HUES48 (cell line): Measurements from ENCODE around the gene CCDC33.
A peak's percentile ranks its signal among the peaks of the same experiment; 100 is the strongest.
"Not testable (repeated sequence)": the region's sequence is repeated elsewhere in the genome, so short reads cannot be mapped to it uniquely, and the experiment has no call there.

Experiments
- H3K27ac ChIP-seq: one replicate; pipeline ENCODE4 v1.7.0; 2013; ENCODE audit warnings: low read depth, low read length, inconsistent platforms
- H3K27me3 ChIP-seq: 2 replicates; pipeline ENCODE4 v1.6.1; 2013; ENCODE audit warnings: mild to moderate bottlenecking, low read length; ENCODE audit not compliant: control insufficient read depth, insufficient read depth
- H3K36me3 ChIP-seq: 2 replicates; pipeline ENCODE4 v1.6.1; 2013; ENCODE audit warnings: low read length; ENCODE audit not compliant: control insufficient read depth, insufficient read depth
- H3K4me1 ChIP-seq: 2 replicates; pipeline ENCODE4 v1.6.1; 2013; ENCODE audit warnings: mild to moderate bottlenecking, low read length; ENCODE audit not compliant: control insufficient read depth, insufficient read depth
- H3K4me3 ChIP-seq: 2 replicates; pipeline ENCODE4 v1.5.1; 2013; ENCODE audit warnings: mild to moderate bottlenecking, low read depth, low read length
- H3K9ac ChIP-seq: 2 replicates; pipeline ENCODE4 v1.6.1; 2013; ENCODE audit warnings: mild to moderate bottlenecking, low read depth, low read length, moderate library complexity
- H3K9me3 ChIP-seq: 2 replicates; pipeline ENCODE4 v1.6.1; 2013; ENCODE audit warnings: low read length; ENCODE audit not compliant: control insufficient read depth, insufficient read depth

Gene CCDC33

DNA sequence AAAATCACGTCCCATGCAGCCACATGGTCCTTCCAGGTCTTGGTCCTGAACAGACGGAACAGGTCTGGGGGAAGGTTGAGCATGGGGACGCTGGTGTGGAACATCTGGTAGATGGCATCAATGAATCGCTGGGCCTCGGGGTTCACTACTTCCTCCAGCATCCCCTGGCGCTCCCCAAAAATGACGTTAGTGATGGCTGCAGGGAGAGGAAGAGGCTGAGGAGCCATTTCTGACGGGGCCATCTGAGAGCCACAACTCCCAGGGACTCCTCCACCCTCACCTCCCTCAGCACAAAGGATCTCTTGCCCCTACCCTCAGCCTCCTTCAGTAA, 107.6 kb downstream of the CCDC33 start:
- H3K36me3 ChIP-seq: no peaks in the 10 kb centered on the region
- H3K27ac ChIP-seq: no peak overlapping the region
- H3K4me3 ChIP-seq: no peak overlapping the region
- no peaks in the 10 kb centered on the region for H3K4me1 ChIP-seq
- no peaks in the 10 kb centered on the region for H3K9me3 ChIP-seq
- no peaks in the 10 kb centered on the region for H3K27me3 ChIP-seq
- no peak overlapping the region for H3K9ac ChIP-seq

DNA sequence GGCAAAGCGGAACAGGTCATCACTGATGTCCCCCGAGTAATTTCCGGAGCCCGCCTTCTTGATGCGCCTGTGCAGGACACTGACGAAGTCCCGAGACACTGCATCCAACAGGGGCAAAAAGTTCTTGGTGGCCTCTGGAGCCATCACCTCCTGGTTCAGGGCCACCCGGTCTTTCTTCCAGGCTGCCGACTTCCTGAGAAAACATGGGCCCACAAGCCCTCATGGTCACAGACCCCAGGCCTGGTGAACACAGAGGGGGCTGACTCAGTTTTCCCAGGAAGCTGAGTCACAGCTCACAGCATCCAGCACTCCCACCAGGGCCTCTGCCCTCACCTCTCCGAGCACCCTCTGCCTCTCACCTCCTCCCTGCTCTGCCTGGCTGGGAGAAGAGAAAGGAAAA, 108.9 kb downstream of the CCDC33 start:
- H3K9me3 ChIP-seq: no peaks in the 10 kb centered on the region
- no peak overlapping the region for H3K9ac ChIP-seq
- H3K27ac ChIP-seq: no peak overlapping the region
- no peak overlapping the region for H3K4me3 ChIP-seq
- no peaks in the 10 kb centered on the region for H3K36me3 ChIP-seq
- no peaks in the 10 kb centered on the region for H3K27me3 ChIP-seq
- no peaks in the 10 kb centered on the region for H3K4me1 ChIP-seq

DNA sequence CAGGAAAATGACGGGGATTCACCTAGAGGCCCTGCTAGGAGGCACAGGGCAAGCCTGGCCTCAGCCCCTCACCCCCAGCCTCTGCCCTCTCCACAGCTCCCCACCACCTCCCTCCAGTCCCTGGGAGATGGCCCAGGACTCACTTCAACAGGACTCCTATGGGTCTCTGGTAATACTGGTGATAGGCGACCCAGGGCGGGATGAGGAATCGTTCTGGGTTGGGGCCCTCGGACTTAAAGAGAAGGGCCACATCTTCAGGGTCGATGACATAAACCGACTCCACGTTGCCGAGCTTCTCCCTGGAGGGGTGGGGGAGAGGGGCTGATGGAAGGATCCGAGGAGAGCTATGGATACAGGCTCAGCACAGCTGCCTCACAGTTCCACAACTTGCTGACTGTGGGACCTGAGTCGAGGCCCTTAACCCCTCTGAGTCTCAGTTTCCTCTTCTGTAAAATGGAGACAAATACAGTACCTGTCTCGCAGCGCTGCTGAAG, 111.7 kb downstream of the CCDC33 start:
- Histone ChIP-seq H3K4me3 (no peak overlapping the region), H3K36me3 (no peaks in the 10 kb centered on the region), H3K4me1 (peaks cover 15% of the 10 kb centered on the region; the same call in 1 of the 2 replicates), H3K27ac (no peak overlapping the region), H3K27me3 (no peaks in the 10 kb centered on the region), H3K9me3 (no peaks in the 10 kb centered on the region; the same call in 1 of the 2 replicates), H3K9ac (no peak overlapping the region)

DNA sequence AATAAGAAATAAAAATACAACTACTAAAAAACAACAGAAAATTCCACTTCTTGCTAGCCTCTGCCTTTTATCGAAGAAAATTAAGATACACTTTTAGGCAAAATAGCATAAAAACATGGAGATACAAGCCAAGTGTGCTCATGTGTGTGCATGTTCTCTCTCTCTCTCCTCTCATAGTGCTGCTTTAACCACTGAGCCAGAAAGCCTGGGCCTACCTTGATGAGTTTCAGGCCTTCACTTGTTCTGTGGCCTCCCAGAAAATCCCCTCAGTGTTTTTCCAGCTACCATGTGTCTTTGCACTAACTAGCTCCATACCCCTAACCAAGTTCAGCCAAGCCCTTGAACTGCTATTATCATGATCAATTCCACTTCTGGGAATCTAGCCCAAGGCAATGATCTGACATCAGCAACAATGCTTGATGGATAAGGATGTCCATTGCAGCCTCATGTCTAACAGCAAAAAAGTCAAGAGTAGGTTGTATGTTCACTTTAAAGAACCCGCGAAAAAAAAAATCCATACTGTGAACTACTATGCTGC, 113.2 kb downstream of the CCDC33 start:
- Histone ChIP-seq H3K27ac (no peak overlapping the region), H3K4me1 (peaks cover 15% of the 10 kb centered on the region; the same call in 1 of the 2 replicates), H3K36me3 (no peaks in the 10 kb centered on the region)

DNA sequence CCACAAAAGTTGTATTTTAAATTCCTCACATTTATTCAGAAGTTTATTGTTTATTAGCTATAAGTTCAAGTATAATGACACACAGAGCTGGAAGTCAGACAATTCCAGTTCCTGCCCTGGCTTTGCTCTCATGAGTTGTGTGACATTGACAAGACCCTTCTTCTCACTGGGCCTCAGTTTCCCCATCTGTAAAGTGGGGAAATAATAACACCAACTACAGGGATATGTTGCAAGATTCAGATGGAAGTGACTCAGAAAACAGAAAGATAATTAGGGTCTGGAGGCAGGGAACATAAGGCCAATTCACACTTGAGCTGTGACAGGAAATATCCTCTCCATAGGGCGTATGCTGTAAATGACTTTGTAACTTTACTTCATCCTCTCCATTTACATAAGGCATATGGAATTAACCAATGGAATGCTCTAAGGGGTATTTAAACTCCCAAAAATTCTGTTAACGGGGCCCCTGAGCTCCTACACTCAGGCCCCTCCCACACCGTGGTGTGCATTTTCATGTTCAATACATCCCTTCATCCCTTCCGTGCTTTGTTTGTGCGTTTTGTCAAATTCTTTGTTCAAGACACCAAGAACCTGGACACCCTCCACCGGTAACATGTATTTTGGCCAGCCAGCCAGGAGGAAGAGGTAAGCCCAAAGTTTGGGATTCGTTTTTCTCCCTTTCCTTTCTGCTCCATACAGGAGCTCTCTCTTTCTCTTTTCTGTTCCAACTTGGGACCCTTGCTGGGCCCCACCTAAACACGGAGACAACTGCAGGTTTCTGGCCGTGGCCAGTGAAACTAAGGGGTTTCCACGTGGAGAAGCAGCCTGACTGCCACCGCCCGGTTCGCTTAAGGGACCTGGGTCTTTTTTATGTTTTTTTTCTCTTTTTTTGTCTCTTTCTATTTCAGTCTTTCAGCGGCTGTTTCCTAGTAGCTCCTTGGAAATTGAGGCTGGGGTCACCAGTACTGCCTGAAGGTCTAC, 114.5 kb downstream of the CCDC33 start:
- Histone ChIP-seq H3K4me3 (no peak overlapping the region), H3K4me1 (peaks cover 15% of the 10 kb centered on the region; the same call in 1 of the 2 replicates), H3K27ac (no peak overlapping the region), H3K9ac (no peak overlapping the region), H3K36me3 (no peaks in the 10 kb centered on the region), H3K9me3 (peaks cover 6% of the 10 kb centered on the region; the same call in 1 of the 2 replicates), H3K27me3 (no peaks in the 10 kb centered on the region)

More for the DNA sequence above, 113.2 kb downstream of the CCDC33 start:
- peaks cover 6% of the 10 kb centered on the region; the same call in 1 of the 2 replicates for H3K9me3 ChIP-seq
- no peak overlapping the region for H3K9ac ChIP-seq
- no peak overlapping the region for H3K4me3 ChIP-seq
- no peaks in the 10 kb centered on the region for H3K27me3 ChIP-seq

DNA sequence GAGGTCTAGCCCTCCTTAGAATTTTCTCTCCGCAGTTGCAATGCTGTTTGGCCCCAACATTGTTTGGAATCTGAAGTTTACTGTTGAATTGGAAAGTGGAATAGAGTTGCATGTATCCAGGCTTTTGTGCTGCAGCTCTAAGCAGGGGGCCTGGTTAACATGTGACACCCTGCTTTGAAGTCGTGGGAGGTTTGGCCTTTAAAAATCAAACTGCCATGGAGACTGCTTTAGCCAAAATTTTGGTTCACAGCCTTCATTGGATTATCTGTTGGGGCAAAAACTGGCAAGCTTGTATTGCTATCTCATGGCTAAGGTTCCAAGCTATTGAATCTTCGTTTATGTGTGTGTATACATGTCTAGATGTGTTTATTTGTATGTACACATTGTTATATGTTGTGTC, 115.5 kb downstream of the CCDC33 start:
- H3K4me3 ChIP-seq: no peak overlapping the region
- H3K9ac ChIP-seq: no peak overlapping the region
- H3K27ac ChIP-seq: no peak overlapping the region
- peaks cover 6% of the 10 kb centered on the region; the same call in 1 of the 2 replicates for H3K9me3 ChIP-seq
- H3K27me3 ChIP-seq: no peaks in the 10 kb centered on the region
- peaks cover 15% of the 10 kb centered on the region; the same call in 1 of the 2 replicates for H3K4me1 ChIP-seq
- no peaks in the 10 kb centered on the region for H3K36me3 ChIP-seq

DNA sequence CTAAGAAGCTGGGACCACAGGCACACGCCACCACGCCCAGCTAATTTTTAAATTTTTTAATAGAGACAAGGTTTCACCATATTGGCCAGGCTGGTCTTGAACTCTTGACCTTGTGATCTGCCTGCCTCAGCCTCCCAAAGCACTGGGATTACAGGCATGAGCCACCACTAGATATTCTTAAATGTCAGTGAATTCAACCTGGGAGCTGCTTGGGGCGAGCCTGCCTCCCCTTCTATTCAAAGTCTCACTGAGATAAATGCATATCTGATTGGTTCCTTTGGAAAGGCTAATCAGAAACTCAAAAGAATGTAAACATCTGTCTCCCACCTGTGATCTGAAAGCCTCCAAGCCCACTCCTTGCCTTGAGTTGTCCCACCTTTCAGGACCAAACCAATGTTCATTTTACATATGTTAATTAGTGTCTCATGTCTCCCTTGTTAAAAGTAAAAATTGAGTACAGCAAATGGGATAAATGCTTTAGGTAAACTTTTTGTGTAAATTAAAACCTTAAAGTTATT, 116.3 kb downstream of the CCDC33 start:
- Histone ChIP-seq H3K27me3 (no peaks in the 10 kb centered on the region), H3K36me3 (no peaks in the 10 kb centered on the region), H3K27ac (no peak overlapping the region), H3K4me1 (peaks cover 15% of the 10 kb centered on the region; the same call in 1 of the 2 replicates), H3K4me3 (no peak overlapping the region), H3K9me3 (peaks cover 6% of the 10 kb centered on the region; the same call in 1 of the 2 replicates), H3K9ac (no peak overlapping the region)

DNA sequence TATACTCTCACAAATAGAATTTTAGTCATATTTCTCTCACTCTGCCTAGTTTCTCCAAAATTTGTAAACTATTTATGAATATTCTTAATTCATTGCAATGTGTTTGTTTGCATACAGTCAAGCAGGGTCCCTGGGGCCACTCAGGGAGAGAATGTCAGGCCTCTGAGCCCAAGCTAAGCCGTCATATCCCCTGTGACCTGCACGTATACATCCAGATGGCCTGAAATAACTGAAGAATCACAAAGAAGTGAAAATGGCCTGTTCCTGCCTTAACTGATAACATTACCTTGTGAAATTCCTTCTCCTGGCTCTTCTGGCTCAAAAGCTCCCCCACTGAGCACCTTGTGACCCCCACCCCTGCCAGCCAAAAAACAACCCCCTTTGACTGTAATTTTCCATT, 117.9 kb downstream of the CCDC33 start:
- H3K36me3 ChIP-seq: not testable (repeated sequence)

DNA sequence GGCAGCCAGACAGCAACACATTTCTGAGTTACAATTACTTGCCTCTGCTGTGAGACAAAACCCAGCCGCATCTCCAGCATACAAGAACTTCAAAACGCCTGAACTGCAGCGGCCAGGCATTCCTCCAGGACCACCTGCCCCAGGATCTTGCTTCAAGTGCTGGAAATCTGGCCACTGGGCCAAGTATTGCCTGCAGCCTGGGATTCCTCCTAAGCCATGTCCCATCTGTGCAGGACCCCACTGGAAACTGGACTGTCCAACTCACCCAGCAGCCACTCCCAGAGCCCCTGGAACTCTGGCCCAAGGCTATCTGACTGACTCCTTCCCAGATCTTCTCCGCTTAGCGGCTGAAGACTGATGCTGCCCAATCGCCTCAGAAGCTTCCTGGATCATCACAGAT, 119.9 kb downstream of the CCDC33 start:
- H3K4me1 ChIP-seq: peaks cover 27% of the 10 kb centered on the region
- H3K27ac ChIP-seq, H3K4me3 ChIP-seq, H3K27me3 ChIP-seq, H3K36me3 ChIP-seq, H3K9me3 ChIP-seq, H3K9ac ChIP-seq: not testable (repeated sequence)

More for the DNA sequence above, 117.9 kb downstream of the CCDC33 start:
- Histone ChIP-seq H3K4me1 (peaks cover 22% of the 10 kb centered on the region; the same call in 1 of the 2 replicates), H3K27ac (peak overlapping the region; percentile 45)
- H3K27me3 ChIP-seq, H3K4me3 ChIP-seq, H3K9me3 ChIP-seq, H3K9ac ChIP-seq: not testable (repeated sequence)

DNA sequence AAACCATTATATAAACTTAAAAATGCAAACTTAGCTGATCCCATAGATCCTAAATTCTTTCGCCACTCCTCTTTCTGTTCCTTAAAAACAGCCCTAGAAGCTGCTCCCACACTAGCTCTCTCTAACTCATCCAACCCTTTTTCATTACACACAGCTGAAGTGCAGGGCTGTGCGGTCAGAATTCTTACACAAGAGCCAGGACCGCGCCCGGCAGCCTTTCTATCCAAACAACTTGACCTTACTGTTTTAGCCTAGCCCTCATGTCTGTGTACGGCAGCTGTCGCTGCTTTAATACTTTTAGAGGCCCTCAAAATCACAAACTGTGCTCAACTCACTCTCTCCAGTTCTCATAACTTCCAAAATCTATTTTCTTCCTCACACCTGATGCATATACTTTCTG, 121.4 kb downstream of the CCDC33 start:
- H3K27me3 ChIP-seq, H3K4me3 ChIP-seq, H3K9me3 ChIP-seq, H3K27ac ChIP-seq, H3K9ac ChIP-seq, H3K36me3 ChIP-seq: not testable (repeated sequence)
- peaks cover 18% of the 10 kb centered on the region for H3K4me1 ChIP-seq

DNA sequence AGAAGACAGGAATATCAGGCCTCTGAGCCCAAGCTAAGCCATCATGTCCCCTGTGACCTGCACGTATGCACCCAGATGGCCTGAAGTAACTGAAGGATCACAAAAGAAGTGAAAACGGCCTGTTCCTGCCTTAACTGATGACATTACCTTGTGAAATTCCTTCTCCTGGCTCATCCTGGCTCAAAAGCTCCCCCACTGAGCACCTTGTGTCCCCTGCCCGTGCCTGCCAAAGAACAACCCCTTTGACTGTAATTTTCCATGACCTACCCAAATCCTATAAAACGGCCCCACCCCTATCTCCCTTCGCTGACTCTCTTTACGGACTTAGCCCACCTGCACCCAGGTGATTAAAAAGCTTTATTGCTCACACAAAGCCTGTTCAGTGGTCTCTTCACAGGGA, 123.2 kb downstream of the CCDC33 start:
- H3K27me3 ChIP-seq, H3K9ac ChIP-seq, H3K4me3 ChIP-seq, H3K9me3 ChIP-seq, H3K36me3 ChIP-seq: not testable (repeated sequence)
- peaks cover 21% of the 10 kb centered on the region for H3K4me1 ChIP-seq
- peak overlapping the region; percentile 57 for H3K27ac ChIP-seq
